Activated CD4-positive, alpha-beta T cell treated with anti-CD3 and anti-CD28 coated beads, Interleukin-2, amount 10 ng/mL, durations not matched to agents 24 days and 14 days (primary cell): ENCODE results near the gene OR8B12. TPM values are rescaled to one million over a fixed set of nuclear protein-coding genes. Genes with fewer than 3 reads are reported as not detected.
"Not testable (repeated sequence)": the region's sequence is repeated elsewhere in the genome, so short reads cannot be mapped to it uniquely, and the experiment has no call there.

Experiments
- DNase-seq: peaks from one replicate; pipeline ENCODE4 v3.0.0; 2022
- H3K27ac Mint-ChIP-seq: one replicate; pipeline ENCODE4 v1.8.0; 2022; ENCODE audit warnings: mild to moderate bottlenecking, mixed read lengths
- H3K27me3 Mint-ChIP-seq: one replicate; pipeline ENCODE4 v1.8.0; 2022; ENCODE audit warnings: mixed read lengths
- H3K36me3 Mint-ChIP-seq: one replicate; pipeline ENCODE4 v1.8.0; 2022; ENCODE audit warnings: low read depth, mild to moderate bottlenecking, mixed read lengths
- H3K4me1 Mint-ChIP-seq: one replicate; pipeline ENCODE4 v1.8.0; 2021; ENCODE audit warnings: mixed read lengths
- H3K4me3 Mint-ChIP-seq: one replicate; pipeline ENCODE4 v1.8.0; 2022; ENCODE audit warnings: mild to moderate bottlenecking, moderate library complexity, mixed read lengths
- H3K9me3 Mint-ChIP-seq: one replicate; pipeline ENCODE4 v1.8.0; 2021; ENCODE audit warnings: mixed read lengths
- intact Hi-C: fragments of 100-400 bp; cut with micrococcal nuclease; formaldehyde crosslinking; loops from one replicate; pipeline ENCODE4 v1.15.1; 2023
- total RNA-seq: library from RNA; stranded (reverse); gene quantifications from 2 replicates; pipeline ENCODE4 v1.2.3, GENCODE V29; 2022

OR8B12 gene
- total RNA-seq, 1 donor from 2014 or later, result not detected

- H3K4me3 Mint-ChIP-seq, result no peak overlapping the region
- intact Hi-C loops, result no loop called here
- H3K27ac Mint-ChIP-seq, result no peak overlapping the region
- H3K27me3 Mint-ChIP-seq, result no peaks in the 10 kb centered on the region
- DNase-seq, result no peak
- H3K4me1 Mint-ChIP-seq, result no peaks in the 10 kb centered on the region
- H3K9me3 Mint-ChIP-seq, result no peaks in the 10 kb centered on the region
- no peaks in the 10 kb centered on the region for H3K36me3 Mint-ChIP-seq
These were observed 7.7 kb upstream of the OR8B12 start for GRCh38 chr11:124551189-124551588.

- H3K27ac Mint-ChIP-seq, result no peak overlapping the region
- DNase-seq, result no peak
- no peak overlapping the region for H3K4me3 Mint-ChIP-seq
- intact Hi-C loops, result no loop called here
- H3K9me3 Mint-ChIP-seq, result no peaks in the 10 kb centered on the region
- H3K4me1 Mint-ChIP-seq, result no peaks in the 10 kb centered on the region
- peaks cover 8% of the 10 kb centered on the region for H3K27me3 Mint-ChIP-seq
- H3K36me3 Mint-ChIP-seq, result no peaks in the 10 kb centered on the region
These were observed 309 bp downstream of the OR8B12 start for GRCh38 chr11:124543145-124543544.

- Mint-ChIP-seq H3K36me3 (no peaks in the 10 kb centered on the region), H3K27me3 (peaks cover 10% of the 10 kb centered on the region), H3K27ac (no peak overlapping the region), H3K9me3 (no peaks in the 10 kb centered on the region), H3K4me3 (no peak overlapping the region), H3K4me1 (no peaks in the 10 kb centered on the region)
- DNase-seq, result no peak
- intact Hi-C loops, result no loop called here
These were observed 2.2 kb downstream of the OR8B12 start for GRCh38 chr11:124541204-124541603.

GRCh38 chr11:124538019-124538418 lies 5.4 kb downstream of the OR8B12 start:
- Mint-ChIP-seq H3K36me3 (no peaks in the 10 kb centered on the region), H3K27me3 (peaks cover 3% of the 10 kb centered on the region), H3K4me3 (no peak overlapping the region), H3K27ac (no peak overlapping the region), H3K9me3 (no peaks in the 10 kb centered on the region), H3K4me1 (no peaks in the 10 kb centered on the region)
- intact Hi-C loops, result no loop called here
- no peak for DNase-seq

- Mint-ChIP-seq H3K27ac (no peak overlapping the region), H3K36me3 (no peaks in the 10 kb centered on the region), H3K9me3 (no peaks in the 10 kb centered on the region), H3K4me3 (no peak overlapping the region), H3K4me1 (no peaks in the 10 kb centered on the region), H3K27me3 (peaks cover 5% of the 10 kb centered on the region)
- no peak for DNase-seq
- intact Hi-C loops, result no loop called here
These were observed 6.9 kb downstream of the OR8B12 start for GRCh38 chr11:124536520-124536919.

GRCh38 chr11:124535552-124536232 lies 7.8 kb downstream of the OR8B12 start:
- Mint-ChIP-seq H3K4me3 (no peak overlapping the region), H3K27me3 (peaks cover 5% of the 10 kb centered on the region), H3K36me3 (no peaks in the 10 kb centered on the region), H3K9me3 (no peaks in the 10 kb centered on the region), H3K4me1 (no peaks in the 10 kb centered on the region), H3K27ac (no peak overlapping the region)
- intact Hi-C loops, result no loop called here
- no peak for DNase-seq

- Mint-ChIP-seq H3K27me3 (peaks cover 10% of the 10 kb centered on the region), H3K36me3 (no peaks in the 10 kb centered on the region), H3K4me3 (no peak overlapping the region), H3K9me3 (peaks cover 3% of the 10 kb centered on the region), H3K4me1 (no peaks in the 10 kb centered on the region), H3K27ac (no peak overlapping the region)
- intact Hi-C loops, result no loop called here
- DNase-seq, result no peak
These were observed 9.4 kb downstream of the OR8B12 start for GRCh38 chr11:124534051-124534450.

GRCh38 chr11:124533626-124534025 lies 9.8 kb downstream of the OR8B12 start:
- DNase-seq, result no peak
- H3K9me3 Mint-ChIP-seq, result peaks cover 6% of the 10 kb centered on the region
- H3K4me3 Mint-ChIP-seq, result no peak overlapping the region
- no peaks in the 10 kb centered on the region for H3K4me1 Mint-ChIP-seq
- intact Hi-C loops, result no loop called here
- no peak overlapping the region for H3K27ac Mint-ChIP-seq
- H3K36me3 Mint-ChIP-seq, result no peaks in the 10 kb centered on the region
- peaks cover 10% of the 10 kb centered on the region for H3K27me3 Mint-ChIP-seq

GRCh38 chr11:124520550-124520854 lies 23.0 kb downstream of the OR8B12 start:
- Mint-ChIP-seq H3K27me3 (peaks cover 2% of the 10 kb centered on the region), H3K27ac (no peak overlapping the region), H3K36me3 (no peaks in the 10 kb centered on the region), H3K4me1 (no peaks in the 10 kb centered on the region), H3K4me3 (no peak overlapping the region), H3K9me3 (no peaks in the 10 kb centered on the region)
- intact Hi-C loops, result no loop called here
- DNase-seq, result no peak

GRCh38 chr11:124519850-124520549 lies 23.5 kb downstream of the OR8B12 start:
- Mint-ChIP-seq H3K36me3 (no peaks in the 10 kb centered on the region), H3K9me3 (no peaks in the 10 kb centered on the region), H3K4me1 (no peaks in the 10 kb centered on the region), H3K27me3 (peaks cover 2% of the 10 kb centered on the region), H3K27ac (no peak overlapping the region), H3K4me3 (no peak overlapping the region)
- DNase-seq, result no peak
- intact Hi-C loops, result no loop called here

- Mint-ChIP-seq H3K27ac (no peak overlapping the region), H3K4me3 (no peak overlapping the region), H3K36me3 (no peaks in the 10 kb centered on the region), H3K27me3 (peaks cover 2% of the 10 kb centered on the region), H3K4me1 (no peaks in the 10 kb centered on the region), H3K9me3 (no peaks in the 10 kb centered on the region)
- intact Hi-C loops, result no loop called here
- DNase-seq, result no peak
These were observed 24.4 kb downstream of the OR8B12 start for GRCh38 chr11:124518989-124519451.

- no peaks in the 10 kb centered on the region for H3K9me3 Mint-ChIP-seq
- no peaks in the 10 kb centered on the region for H3K4me1 Mint-ChIP-seq
- no peak overlapping the region for H3K27ac Mint-ChIP-seq
- intact Hi-C loops, result no loop called here
- no peak overlapping the region for H3K4me3 Mint-ChIP-seq
- no peak for DNase-seq
- H3K36me3 Mint-ChIP-seq, result no peaks in the 10 kb centered on the region
- peaks cover 2% of the 10 kb centered on the region for H3K27me3 Mint-ChIP-seq
These were observed 26.1 kb downstream of the OR8B12 start for GRCh38 chr11:124517314-124517713.

- H3K4me3 Mint-ChIP-seq, H3K36me3 Mint-ChIP-seq, DNase-seq, intact Hi-C loops, H3K4me1 Mint-ChIP-seq, H3K9me3 Mint-ChIP-seq, H3K27ac Mint-ChIP-seq, H3K27me3 Mint-ChIP-seq: not testable (repeated sequence)
These were observed 28.8 kb downstream of the OR8B12 start for GRCh38 chr11:124514675-124515074.

- H3K27me3 Mint-ChIP-seq, result no peaks in the 10 kb centered on the region
- H3K4me3 Mint-ChIP-seq, result no peak overlapping the region
- no peak for DNase-seq
- H3K36me3 Mint-ChIP-seq, result no peaks in the 10 kb centered on the region
- H3K27ac Mint-ChIP-seq, result no peak overlapping the region
- no peaks in the 10 kb centered on the region for H3K4me1 Mint-ChIP-seq
- intact Hi-C loops, result no loop called here
- H3K9me3 Mint-ChIP-seq, result no peaks in the 10 kb centered on the region
These were observed 29.3 kb downstream of the OR8B12 start for GRCh38 chr11:124514131-124514530.

- H3K4me1 Mint-ChIP-seq, result no peaks in the 10 kb centered on the region
- no peak for DNase-seq
- intact Hi-C loops, result no loop called here
- H3K4me3 Mint-ChIP-seq, result no peak overlapping the region
- peaks cover 2% of the 10 kb centered on the region for H3K27me3 Mint-ChIP-seq
- H3K36me3 Mint-ChIP-seq, result no peaks in the 10 kb centered on the region
- no peak overlapping the region for H3K27ac Mint-ChIP-seq
- H3K9me3 Mint-ChIP-seq, result no peaks in the 10 kb centered on the region
These were observed 31.7 kb downstream of the OR8B12 start for GRCh38 chr11:124511745-124512144.
